Measurements from ENCODE around the gene WHRN. TPM values are rescaled to one million over a fixed set of nuclear protein-coding genes. Genes with fewer than 3 reads are reported as not detected.
A peak's percentile ranks its signal among the peaks of the same experiment; 100 is the strongest.

Gene WHRN
- total RNA-seq, 4 donors from 2014 or later, result 5.4 to 23.6 (median 8.5) TPM

- H3K9me3 ChIP-seq, result no peaks in the 10 kb centered on the region
- in situ Hi-C loops (cut with MboI; ENCODE audit: low pct_ligation_motif_present in 1 of 4, low pct_unique_long_range_greater_than_20kb in 1 of 4, low sequenced_read_pairs in 3 of 4) (loop anchor here in 3 of 4 donors (10.0 to 25.0 kb wide), 4 partner anchors 99 to 609 kb away; partner anchors contain the start of genes TEX53 (in 2 of the 3) and WHRN (in 1 of the 3)), intact Hi-C loops (cut with DNase I; ENCODE audit: low total_unique reads) (loop anchor here (10.0 kb wide), 1 partner anchor 79 kb away; no protein-coding TSS in a partner anchor)
- H3K4me3 ChIP-seq, result no peak overlapping the region
- TF ChIP-seq POLR2A (IDR thresholded peaks at IDR 0.05) (no peak), CTCF (IDR thresholded peaks at IDR 0.05) (peak; percentile 76 to 87 (median 83)), POLR2AphosphoS5 (IDR thresholded peaks at IDR 0.05) (no peak)
- no peak overlapping the region for H3K27ac ChIP-seq
- 29% methylated on average over 14 of the region's 15 CpGs; no CpG with 5 or more reads in 1 of the 2 donors for WGBS, 2 donors (ENCODE audit: low coverage in 1 of 2)
- peak; percentile 85 for DNase-seq
- H3K4me1 ChIP-seq, result peaks cover 0 to 12% (median 5%) of the 10 kb centered on the region in 4 donors
- H3K36me3 ChIP-seq, result no peaks in the 10 kb centered on the region
- no peaks in the 10 kb centered on the region for H3K27me3 ChIP-seq
These were observed 99.8 kb downstream of the WHRN start for GRCh38 chr9:114405294-114406034.

- TF ChIP-seq POLR2AphosphoS5 (IDR thresholded peaks at IDR 0.05) (no peak), EP300 (IDR thresholded peaks at IDR 0.05; ENCODE audit: low read depth) (no peak), POLR2A (IDR thresholded peaks at IDR 0.05) (no peak), CTCF (IDR thresholded peaks at IDR 0.05) (no peak)
- no peaks in the 10 kb centered on the region for H3K9me3 ChIP-seq
- H3K4me3 ChIP-seq, result no peak overlapping the region
- no peak overlapping the region for H3K27ac ChIP-seq
- DNase-seq, result no peak
- H3K27me3 ChIP-seq, result no peaks in the 10 kb centered on the region
- intact Hi-C loops (cut with DNase I; ENCODE audit: low total_unique reads), result loop anchor here (5.0 to 10.0 kb wide), 2 partner anchors 80 to 253 kb away; partner anchors contain the start of gene TEX53
- H3K36me3 ChIP-seq, result no peaks in the 10 kb centered on the region
- in situ Hi-C loops (cut with MboI; ENCODE audit: low pct_ligation_motif_present in 1 of 4, low pct_unique_long_range_greater_than_20kb in 1 of 4, low sequenced_read_pairs in 3 of 4), result loop anchor here in 3 of 4 donors (10.0 to 25.0 kb wide), 4 partner anchors 100 to 610 kb away; partner anchors contain the start of genes TEX53 (in 2 of the 3) and WHRN (in 1 of the 3)
- H3K4me1 ChIP-seq, result peaks cover 0 to 14% (median 5%) of the 10 kb centered on the region in 4 donors
- 83 to 95% methylated on average over 1 to 2 of the region's 2 CpGs for WGBS, 2 donors (ENCODE audit: low coverage in 1 of 2)
These were observed 100.7 kb downstream of the WHRN start for GRCh38 chr9:114404531-114404930.

GRCh38 chr9:114403153-114403756, 102.0 kb downstream of the WHRN start:
- Histone ChIP-seq H3K27me3 (no peaks in the 10 kb centered on the region), H3K9me3 (no peaks in the 10 kb centered on the region), H3K4me3 (no peak overlapping the region), H3K27ac (no peak overlapping the region), H3K36me3 (no peaks in the 10 kb centered on the region), H3K4me1 (peaks cover 0 to 18% (median 9%) of the 10 kb centered on the region in 4 donors)
- TF ChIP-seq POLR2AphosphoS5 (IDR thresholded peaks at IDR 0.05) (no peak), POLR2A (IDR thresholded peaks at IDR 0.05) (no peak), CTCF (IDR thresholded peaks at IDR 0.05) (no peak), EP300 (IDR thresholded peaks at IDR 0.05; ENCODE audit: low read depth) (no peak)
- 65 to 89% methylated on average over 2 to 15 of the region's 16 CpGs for WGBS, 2 donors (ENCODE audit: low coverage in 1 of 2)
- in situ Hi-C loops (cut with MboI; ENCODE audit: low pct_ligation_motif_present in 1 of 4, low pct_unique_long_range_greater_than_20kb in 1 of 4, low sequenced_read_pairs in 3 of 4), result loop anchor here in 3 of 4 donors (10.0 to 25.0 kb wide), 4 partner anchors 102 to 612 kb away; partner anchors contain the start of genes TEX53 (in 2 of the 3) and WHRN (in 1 of the 3)
- no peak for DNase-seq
- intact Hi-C loops (cut with DNase I; ENCODE audit: low total_unique reads), result loop anchor here (5.0 to 10.0 kb wide), 2 partner anchors 82 to 254 kb away; partner anchors contain the start of gene TEX53

- 34 to 37% methylated on average over 3 to 7 of the region's 7 CpGs for WGBS, 2 donors (ENCODE audit: low coverage in 1 of 2)
- peaks cover 0 to 30% (median 20%) of the 10 kb centered on the region in 4 donors for H3K4me1 ChIP-seq
- in situ Hi-C loops (cut with MboI; ENCODE audit: low pct_ligation_motif_present in 1 of 4, low pct_unique_long_range_greater_than_20kb in 1 of 4, low sequenced_read_pairs in 3 of 4), result loop anchor here in 3 of 4 donors (10.0 to 25.0 kb wide), 4 partner anchors 103 to 613 kb away; partner anchors contain the start of genes TEX53 (in 2 of the 3) and WHRN (in 1 of the 3)
- peak overlapping the region; percentile 50 to 63 (median 54) for H3K27ac ChIP-seq
- peak; percentile 67 for DNase-seq
- H3K9me3 ChIP-seq, result no peaks in the 10 kb centered on the region
- H3K36me3 ChIP-seq, result no peaks in the 10 kb centered on the region
- no peaks in the 10 kb centered on the region for H3K27me3 ChIP-seq
- no peak overlapping the region for H3K4me3 ChIP-seq
- intact Hi-C loops (cut with DNase I; ENCODE audit: low total_unique reads), result loop anchor here (5.0 to 10.0 kb wide), 2 partner anchors 83 to 256 kb away; partner anchors contain the start of gene TEX53
- TF ChIP-seq POLR2AphosphoS5 (IDR thresholded peaks at IDR 0.05) (peak in 1 of 3 donors; percentile 55), EP300 (IDR thresholded peaks at IDR 0.05; ENCODE audit: low read depth) (no peak), POLR2A (IDR thresholded peaks at IDR 0.05) (no peak)
These were observed 103.9 kb downstream of the WHRN start for GRCh38 chr9:114401344-114401743.

All from transverse colon (tissue), 4 donors.